Retinal pigment epithelial cell (primary cell): ENCODE measurements around the gene HAND2.
A peak's percentile ranks its signal among the peaks of the same experiment; 100 is the strongest.

Source experiments
- DNase-seq: peaks from one replicate; pipeline ENCODE4 v3.0.0-alpha.2; 2010; ENCODE audit warnings: low read depth
- H3K4me3 ChIP-seq: 2 replicates; pipeline ENCODE4 v1.5.1; 2011; ENCODE audit warnings: mild to moderate bottlenecking, low read length, control low read depth, moderate library complexity
- TF ChIP-seq, protein P1 (sequence below): conservative IDR thresholded peaks from 2 replicates; pipeline ENCODE4 v1.5.1; 2011; ENCODE audit warnings: low read depth, low read length, control low read depth, inconsistent platforms

HAND2 gene

DNA sequence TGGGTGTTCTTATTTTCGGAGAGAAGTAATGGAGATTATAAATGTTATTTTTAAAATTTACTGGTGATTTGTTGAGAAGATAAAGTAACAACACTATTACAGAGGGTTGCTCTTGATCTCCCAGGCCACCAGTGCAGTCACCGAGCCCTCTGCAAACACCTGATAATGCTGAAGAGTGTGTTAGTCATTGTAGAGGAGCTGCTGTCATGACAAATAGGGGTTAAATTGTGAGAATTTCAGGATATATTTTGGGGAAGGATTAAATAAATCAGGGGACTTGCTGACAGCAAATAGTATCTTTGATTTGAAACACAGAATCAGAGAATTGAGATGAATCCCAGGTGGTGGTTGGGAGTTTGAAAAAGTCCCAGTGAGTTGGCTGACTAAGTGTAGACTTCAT, 16.7 kb upstream of the HAND2 start:
- DNase-seq, result no peak
- TF ChIP-seq, protein P1, sequence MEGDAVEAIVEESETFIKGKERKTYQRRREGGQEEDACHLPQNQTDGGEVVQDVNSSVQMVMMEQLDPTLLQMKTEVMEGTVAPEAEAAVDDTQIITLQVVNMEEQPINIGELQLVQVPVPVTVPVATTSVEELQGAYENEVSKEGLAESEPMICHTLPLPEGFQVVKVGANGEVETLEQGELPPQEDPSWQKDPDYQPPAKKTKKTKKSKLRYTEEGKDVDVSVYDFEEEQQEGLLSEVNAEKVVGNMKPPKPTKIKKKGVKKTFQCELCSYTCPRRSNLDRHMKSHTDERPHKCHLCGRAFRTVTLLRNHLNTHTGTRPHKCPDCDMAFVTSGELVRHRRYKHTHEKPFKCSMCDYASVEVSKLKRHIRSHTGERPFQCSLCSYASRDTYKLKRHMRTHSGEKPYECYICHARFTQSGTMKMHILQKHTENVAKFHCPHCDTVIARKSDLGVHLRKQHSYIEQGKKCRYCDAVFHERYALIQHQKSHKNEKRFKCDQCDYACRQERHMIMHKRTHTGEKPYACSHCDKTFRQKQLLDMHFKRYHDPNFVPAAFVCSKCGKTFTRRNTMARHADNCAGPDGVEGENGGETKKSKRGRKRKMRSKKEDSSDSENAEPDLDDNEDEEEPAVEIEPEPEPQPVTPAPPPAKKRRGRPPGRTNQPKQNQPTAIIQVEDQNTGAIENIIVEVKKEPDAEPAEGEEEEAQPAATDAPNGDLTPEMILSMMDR, result no peak
- no peak overlapping the region for H3K4me3 ChIP-seq

DNA sequence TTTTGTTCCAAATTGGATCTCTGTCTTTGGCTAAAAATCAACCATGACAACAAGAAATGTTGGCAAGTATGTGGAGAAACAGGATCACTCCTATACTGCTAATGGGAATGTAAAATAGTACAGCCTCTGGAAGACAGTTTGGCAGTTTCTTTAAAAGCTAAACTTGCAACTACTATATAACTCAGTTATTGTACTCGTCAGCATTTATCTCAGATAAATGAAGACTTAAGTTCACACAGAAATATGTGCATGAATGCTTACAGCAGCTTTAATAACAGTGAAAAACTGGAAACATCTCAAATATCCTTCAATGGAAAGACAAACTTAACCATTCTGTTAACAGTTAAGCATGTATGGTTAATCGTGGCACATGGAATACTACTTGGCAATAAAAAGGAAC, 15.4 kb upstream of the HAND2 start:
- no peak for DNase-seq
- TF ChIP-seq, protein P1, result no peak

DNA sequence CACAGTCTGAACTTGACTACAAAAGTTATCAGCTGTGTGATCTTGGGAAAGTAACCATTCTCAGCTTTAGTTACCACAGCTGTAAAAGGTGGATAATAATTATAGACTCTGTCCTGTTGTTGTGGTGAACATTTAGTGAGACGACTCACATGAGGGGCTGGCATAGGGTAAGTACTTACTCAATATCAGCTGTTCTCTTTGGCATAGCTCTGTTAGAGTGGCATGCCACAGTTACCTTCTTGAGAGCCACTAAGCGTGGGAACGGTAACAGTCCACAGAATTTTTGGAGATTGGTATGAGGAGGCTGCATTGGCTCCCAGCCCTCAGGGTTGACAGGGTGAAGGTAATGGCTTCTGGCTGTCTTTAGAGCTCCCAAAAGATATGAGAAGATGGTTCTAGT, 13.2 kb upstream of the HAND2 start:
- H3K4me3 ChIP-seq, result no peak overlapping the region
- TF ChIP-seq, protein P1, result no peak
- DNase-seq, result no peak

More for the DNA sequence above, 15.4 kb upstream of the HAND2 start:
- no peak overlapping the region for H3K4me3 ChIP-seq

DNA sequence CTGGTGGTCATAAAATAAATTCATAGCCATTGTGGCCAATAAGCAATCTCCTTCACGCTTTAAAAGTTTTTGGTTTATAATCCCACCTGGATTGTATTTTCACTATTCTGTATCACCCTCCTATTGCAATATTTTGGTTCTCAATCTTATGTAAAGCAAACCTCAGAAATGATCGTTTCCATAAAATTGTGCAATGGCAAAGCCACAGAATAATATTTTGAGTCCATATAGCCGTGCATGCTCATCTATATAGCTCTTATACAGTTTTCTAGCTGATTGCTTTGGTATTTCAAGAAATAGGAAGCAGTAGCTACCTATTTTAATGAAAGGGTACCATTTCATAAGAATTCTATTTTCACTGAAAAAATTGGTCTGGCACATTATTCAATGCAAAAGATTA, 10.0 kb upstream of the HAND2 start:
- no peak overlapping the region for H3K4me3 ChIP-seq
- TF ChIP-seq, protein P1, result no peak
- no peak for DNase-seq

DNA sequence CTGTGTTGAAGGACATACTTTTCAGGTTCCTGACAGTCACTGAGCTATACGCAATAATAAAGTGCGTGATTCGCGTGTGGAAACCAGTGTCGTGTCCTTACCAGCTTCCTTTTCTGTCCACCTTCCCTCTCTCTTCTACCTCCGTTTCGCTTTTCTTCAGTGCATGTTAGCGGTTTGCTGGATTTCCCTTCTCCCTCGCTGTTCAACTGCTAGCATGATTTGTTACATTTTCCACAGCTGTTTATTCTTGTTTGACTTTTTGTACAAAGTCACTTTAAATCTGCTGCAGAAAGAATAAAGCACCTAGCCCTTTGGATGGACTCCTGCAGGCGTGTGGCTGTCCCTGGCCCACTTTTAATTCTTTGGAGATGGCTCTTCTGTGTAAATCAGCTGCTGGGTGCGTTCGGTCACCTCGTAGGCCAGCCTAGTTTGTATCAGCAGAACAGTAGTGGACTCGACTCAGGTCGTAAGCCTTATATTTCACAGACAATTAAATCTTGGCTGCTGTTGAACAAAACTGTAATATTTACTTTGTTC, 8.9 kb upstream of the HAND2 start:
- no peak for DNase-seq
- H3K4me3 ChIP-seq, result peak overlapping the region; percentile 9

DNA sequence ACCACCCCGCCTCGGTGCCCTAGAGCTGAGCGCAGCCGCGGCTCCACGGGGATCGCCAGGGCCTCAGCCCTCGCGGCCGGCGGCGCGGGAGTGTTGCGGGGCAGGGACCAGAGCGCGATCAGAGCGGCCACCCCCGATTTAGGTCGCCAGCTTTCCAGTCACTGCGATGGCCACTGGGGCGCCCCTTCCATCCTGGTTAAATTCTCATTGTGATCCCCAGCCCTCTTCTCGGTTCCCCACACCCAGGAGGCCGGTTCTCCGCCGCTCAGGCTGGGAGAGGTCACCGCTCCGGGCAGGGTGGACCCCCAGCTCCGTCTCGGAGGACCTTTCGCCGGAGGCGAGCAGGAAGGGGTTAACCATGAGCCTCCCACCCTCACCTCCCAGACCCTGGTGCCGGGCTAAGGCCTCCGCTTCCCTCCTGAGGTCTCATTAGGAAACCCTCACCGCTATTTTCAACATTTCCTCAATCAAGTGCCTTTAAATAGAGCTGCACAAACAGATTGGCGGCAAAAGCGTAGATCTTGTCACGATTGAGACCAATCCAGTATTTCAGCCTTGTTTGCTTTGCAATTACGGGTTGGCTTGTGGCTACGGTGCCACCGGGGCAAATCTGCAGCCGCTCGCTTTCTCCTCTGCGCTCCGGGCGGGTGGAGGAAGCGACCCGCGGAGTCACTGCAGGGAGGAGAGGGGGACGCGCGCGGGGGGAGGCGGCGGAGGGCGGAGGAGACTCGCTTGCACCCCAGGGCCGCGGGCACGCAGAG, 8.3 kb upstream of the HAND2 start:
- H3K4me3 ChIP-seq, result peak overlapping the region; percentile 26
- DNase-seq, result no peak
- TF ChIP-seq, protein P1, result no peak

More for the DNA sequence above, 8.9 kb upstream of the HAND2 start:
- TF ChIP-seq, protein P1, result no peak

DNA sequence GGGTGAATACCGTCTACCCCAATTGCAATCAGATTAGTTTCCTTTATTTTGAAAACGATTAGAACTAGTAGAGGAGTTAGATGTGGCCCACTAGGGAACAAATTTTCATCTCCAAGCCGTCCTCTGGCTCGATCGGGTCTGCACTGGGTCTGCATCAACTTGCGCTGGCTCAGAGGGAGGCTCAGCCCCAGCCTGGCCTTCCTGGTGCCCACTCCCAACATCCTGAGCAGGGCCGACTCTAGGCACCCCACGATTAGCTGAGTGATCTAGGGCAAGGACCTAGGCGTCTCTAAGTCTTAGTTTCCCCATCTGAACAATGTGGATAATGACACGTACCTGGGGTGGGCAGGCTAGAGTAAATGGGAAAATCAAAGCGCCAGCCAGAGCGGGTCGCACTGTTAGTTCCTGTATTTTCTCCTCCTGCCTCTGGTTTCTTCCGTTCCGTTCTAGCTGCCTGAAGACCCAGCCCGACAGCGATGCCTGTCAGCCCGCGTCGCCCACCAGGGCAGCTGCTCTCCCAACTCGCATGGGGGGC, 7.7 kb upstream of the HAND2 start:
- TF ChIP-seq, protein P1, result no peak
- peak overlapping the region; percentile 9 for H3K4me3 ChIP-seq
- no peak for DNase-seq
